ENCODE data around the gene PHTF2.

PHTF2 gene

DNA sequence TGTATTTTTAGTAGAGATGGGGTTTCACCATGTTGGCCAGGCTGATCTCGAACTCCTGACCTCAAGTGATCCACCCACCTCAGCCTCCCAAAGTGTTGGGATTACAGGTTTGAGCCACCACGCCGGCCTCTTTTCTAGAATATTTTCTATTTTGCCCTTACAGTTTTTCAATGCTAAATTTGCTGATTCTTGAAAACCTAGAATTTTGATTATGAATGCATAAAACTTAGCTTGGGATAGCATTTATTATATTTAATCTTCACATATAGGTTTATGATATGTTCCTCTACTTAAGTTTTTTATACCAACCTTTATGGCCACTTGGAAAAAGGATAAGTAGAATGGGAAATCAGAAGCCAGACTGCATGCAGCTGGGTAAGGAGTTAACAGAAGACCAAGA, 2.5 kb upstream of the PHTF2 start:
- no peak for DNase-seq

DNA sequence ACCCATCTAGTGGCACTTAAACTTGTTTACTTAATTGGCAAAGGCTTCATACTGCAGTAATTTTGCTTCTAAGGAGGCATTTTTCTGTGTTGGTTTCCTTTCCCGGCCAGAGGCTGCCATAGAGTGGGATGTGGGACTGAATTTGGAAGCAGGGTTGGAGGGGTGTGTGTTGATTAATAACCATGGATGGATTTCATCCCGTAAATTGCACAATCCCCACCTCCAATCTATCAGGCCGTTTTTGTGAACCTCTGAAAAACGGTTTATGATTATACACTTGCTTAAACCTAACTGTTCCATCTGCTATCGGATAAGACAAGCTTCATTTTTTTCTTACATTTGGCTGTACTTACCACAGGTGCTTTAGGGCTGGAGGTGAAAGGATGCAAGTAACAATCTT, 1.6 kb upstream of the PHTF2 start:
- no peak for DNase-seq

DNA sequence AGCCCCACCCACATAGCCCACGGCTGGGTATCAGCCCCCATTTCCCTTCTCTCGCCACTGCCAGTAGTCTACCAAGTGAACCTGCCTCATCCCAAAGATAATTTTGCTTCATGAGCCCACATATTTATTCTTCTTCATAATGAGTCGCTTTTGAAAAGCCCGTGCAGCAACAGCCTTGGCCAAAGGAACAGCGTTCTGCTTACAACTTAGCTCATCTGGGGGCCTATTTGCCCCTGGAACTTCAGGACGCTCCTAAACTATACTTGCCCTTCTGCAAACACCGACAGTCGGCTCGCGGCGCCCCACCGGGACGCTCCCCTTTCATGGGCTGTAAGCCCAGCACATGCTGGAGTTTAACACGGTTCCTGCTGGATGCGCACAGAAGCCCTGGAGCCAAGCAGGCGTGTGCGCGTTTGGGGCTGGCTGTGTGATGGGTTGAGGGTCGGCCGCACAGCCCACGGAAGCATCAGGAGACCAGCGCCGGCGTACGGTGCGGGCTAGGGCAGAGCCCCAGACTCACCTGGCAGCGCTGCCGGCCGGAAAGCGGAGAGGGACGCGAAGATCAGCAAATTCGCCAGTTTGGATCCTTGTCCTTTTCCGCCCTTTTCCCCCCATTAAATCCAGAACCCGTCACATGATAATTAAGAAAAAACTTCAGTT, 709 bp upstream of the PHTF2 start:
- no peak for DNase-seq

- DNase-seq, result peak; percentile 37
Measured at GRCh38 chr7:77799078-77799964, 748 bp downstream of the PHTF2 start.

- no peak for DNase-seq
Measured at GRCh38 chr7:77800158-77800557, 1.6 kb downstream of the PHTF2 start.

DNA sequence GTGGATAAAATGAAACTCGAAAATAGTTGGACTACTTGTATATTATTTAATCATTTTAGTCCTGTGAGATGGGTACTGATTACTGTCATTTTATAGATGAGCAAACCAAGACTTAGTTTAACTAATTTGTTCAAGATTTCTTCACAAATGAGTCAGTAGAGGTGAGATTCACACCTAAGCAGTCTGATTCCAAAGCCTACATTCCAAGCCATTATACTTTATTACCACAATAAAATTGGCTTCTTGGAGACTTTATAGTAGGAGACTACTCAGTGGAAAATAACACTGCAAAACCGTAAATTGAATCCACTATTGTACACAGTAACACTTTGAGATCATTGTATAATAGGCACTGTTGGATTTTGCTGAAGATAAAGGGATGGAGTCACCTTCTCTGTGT, 2.2 kb downstream of the PHTF2 start:
- no peak for DNase-seq

DNA sequence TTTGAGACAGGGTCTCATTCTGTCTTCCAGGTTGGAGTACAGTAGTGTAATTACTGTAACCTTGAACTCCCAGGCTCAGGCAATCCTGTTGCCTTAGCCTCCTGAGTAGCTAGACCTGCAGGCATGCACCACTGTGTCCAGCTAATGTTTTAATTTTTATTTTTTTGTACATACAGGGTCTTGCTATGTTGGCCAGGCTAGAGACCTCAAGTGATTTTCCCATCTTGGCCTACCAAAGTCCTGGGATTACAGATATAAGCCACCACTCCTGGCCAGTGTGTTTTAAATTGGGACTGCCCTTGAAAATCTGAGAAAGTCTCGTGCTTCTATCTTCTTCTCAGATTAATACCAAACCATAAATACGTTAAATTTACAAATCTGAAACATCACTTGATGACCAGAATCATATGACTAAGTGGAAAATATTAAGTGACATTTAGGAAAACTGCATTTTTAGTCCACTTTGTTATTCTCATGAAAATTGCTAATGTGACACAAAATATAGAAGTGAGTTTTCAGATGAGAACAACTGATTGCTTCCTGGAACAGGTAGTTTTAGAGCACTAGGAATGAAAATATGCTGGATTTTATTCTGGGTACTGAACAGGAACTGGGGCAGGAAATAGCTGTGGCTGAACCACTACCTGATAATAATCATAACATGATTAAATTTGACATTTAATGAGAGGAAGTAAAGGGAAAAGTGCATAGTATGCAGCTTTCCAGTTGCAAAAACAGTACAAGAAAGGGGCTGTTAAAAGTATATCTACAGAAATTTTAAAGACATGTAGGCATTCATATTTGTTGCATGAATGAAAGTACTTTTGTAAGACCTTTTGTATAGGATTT, 4.2 kb downstream of the PHTF2 start:
- DNase-seq, result no peak

GRCh38 chr7:77806425-77806824, 7.9 kb downstream of the PHTF2 start:
- DNase-seq, result no peak

- DNase-seq, result no peak
Measured at GRCh38 chr7:77808517-77808916, 9.9 kb downstream of the PHTF2 start.

DNA sequence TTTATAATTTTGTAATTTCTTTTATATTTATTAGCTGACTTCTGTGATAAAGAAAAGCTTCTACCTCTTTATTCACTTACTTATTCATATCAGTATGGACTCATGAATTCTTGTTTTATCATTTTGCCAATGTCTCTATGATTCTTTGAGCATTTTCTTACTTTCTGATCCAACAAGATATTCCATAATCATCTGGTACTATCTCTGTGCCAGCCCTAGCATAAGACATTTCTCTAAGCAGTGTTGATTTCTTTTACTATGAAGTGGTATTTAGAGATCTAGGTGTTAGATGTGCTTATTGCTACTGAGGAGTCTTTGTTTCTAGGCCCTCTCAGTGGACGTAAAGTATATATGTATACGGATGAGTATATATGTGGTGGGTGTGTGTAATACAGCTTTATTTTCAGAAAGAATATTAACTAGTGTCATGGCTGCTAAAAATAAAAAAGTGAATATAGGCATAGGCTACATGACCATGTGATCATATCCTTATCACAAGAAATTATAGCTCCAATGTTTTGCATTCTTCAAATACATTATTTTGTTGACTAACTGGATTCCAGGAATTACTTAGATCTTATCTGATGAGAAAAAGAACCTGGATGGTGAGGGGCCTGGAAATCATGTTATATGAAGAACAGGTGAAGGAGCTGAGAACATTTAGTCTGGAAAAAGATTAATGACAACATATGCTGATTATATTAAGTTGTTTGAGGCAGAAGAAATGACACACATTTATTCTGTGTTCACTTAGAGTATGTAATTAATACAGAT, 13.1 kb downstream of the PHTF2 start:
- no peak for DNase-seq

DNA sequence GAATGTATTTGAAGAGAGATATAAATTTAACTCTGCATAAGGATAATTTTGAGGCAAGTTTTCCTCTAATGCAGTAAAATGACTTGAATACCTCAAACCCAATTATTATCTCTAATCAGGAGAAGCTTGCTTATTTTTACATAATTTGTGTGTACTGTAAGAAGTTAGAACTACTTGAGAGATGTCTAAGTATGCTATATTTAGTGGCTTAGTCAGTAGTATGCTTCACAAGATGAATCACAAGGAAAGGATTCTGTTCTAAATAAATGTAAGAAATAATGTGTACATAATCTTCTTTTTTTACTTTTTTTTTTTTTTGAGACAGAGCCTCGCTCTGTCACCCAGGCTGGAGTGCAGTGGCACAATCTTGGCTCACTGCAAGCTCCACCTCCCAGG, 13.7 kb downstream of the PHTF2 start:
- no peak for DNase-seq

DNA sequence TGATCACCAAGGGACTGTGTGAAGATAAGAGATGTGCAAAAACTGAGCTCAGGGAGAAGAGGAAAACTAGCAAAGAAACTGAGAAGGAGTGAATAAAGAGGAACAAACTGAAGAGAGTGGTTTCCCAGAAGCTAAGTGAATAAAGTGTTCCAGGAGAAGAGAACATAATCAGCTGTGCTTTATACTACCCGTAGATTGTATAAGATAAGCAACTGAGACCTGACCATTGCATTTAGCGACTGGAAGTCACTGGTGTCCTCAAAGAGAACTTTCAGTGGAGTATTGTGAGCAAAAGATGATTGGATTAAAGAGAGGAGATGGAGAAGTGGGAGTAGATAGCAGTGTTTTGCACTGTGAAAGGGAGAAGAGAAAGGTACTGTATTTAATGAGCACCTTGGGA, 14.6 kb downstream of the PHTF2 start:
- DNase-seq, result no peak

DNA sequence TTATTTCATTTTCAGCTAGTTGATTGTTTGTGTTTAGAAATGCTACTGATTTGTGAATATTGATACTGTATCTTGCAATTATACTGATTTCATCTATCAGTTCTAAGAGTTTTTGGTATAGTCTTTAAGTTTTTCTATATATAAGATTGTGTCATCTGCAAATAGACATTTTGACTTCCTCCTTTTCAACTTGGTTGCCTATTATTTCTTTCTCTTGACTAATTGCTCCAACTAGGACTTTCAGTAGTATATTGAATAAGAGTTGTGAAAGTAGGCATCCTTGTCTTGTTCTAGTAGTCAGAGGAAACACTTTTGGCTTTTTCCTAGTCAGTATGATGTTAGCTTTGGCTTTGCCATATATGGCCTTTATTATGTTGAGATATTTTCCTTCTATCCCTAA, 20.4 kb downstream of the PHTF2 start:
- no peak for DNase-seq

GRCh38 chr7:77820967-77821366, 22.4 kb downstream of the PHTF2 start:
- no peak for DNase-seq

- no peak for DNase-seq
Measured at GRCh38 chr7:77822269-77822668, 23.7 kb downstream of the PHTF2 start.

- DNase-seq, result no peak
Measured at GRCh38 chr7:77823787-77824186, 25.2 kb downstream of the PHTF2 start.

DNA sequence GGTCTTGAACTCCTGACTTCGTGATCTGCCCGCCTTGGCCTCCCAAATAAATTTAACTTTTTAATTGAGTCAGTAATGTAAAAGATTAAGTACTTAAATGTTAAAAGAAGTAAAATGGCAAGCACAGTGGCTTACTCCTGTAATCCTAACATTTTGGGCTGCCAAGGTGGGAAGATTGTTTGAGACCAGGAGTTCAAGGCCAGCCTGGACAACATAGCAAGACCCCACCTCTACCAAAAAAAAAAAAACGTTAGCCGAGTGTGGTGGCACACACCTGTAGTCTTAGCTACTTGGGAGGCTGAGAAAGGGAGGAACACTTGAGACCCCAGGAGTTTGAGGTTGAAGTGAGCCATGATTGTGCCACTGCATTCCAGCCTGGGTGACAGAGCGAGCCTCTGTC, 26.1 kb downstream of the PHTF2 start:
- DNase-seq, result no peak

DNA sequence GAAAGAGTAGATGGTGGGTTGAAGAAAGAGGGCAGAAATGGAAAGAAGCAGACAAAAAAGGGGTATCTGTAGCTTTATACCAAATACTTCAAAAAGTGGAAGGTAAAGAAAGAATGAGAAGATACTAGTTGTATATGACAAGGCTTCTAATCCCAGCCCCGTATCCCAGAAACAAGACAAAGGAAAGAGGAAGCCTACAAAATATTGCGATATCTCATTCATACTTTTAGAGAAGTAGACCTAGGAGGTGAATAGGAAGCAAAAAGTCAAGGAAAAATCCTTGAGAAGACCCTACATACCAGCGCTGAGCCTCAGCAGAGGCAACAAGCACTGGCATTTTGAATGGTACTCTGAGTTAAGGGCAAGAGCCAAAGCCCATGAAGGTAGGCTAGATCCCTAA, 26.6 kb downstream of the PHTF2 start:
- DNase-seq, result no peak

DNA sequence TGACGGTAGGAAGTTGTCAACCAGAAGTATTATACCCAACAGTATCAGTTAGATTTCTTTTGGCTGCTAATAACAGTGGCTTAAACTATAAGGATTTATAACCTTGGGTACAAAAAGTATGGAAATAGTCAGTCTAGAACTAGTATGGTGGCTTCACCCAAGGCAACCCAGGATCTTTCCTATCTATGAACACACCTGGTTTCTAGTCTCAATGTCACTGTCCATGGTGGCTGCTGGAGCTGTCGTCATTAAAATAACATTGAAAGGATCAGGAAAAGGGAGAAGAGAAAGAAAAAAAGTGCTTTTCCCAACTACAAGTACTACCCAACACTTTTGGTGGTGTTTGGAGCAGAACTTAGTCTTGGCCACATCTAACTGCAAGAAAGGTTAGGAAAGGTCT, 27.7 kb downstream of the PHTF2 start:
- DNase-seq, result no peak

DNA sequence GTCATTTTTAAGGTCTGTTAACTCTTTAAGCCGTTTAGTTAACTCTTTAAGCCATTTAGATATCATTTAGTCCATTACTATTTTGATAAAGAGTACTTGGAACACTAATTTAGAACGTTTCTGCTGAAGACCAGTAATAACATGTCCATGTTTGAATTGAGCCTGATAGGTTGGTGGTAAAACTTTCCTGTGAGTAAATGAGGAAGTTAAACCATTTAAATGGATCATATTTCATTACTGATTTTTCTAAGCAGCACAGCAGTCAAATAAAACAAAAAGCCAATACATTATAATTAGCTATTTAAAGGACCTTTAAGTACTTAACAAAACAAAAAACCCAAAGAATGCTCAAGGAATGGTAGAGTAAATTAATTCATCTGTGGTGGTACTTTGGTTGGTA, 29.4 kb downstream of the PHTF2 start:
- no peak for DNase-seq

- no peak for DNase-seq
Measured at GRCh38 chr7:77830649-77831355, 32.2 kb downstream of the PHTF2 start.

- DNase-seq, result no peak
Measured at GRCh38 chr7:77831481-77831880, 32.9 kb downstream of the PHTF2 start.

All from activated T-cell treated with anti-CD3 and anti-CD28 coated beads, Interleukin-2, amount 50 U/mL, for 1 hour (primary cell).